ENCODE measurements around the gene XRCC4.

The XRCC4 gene

DNA sequence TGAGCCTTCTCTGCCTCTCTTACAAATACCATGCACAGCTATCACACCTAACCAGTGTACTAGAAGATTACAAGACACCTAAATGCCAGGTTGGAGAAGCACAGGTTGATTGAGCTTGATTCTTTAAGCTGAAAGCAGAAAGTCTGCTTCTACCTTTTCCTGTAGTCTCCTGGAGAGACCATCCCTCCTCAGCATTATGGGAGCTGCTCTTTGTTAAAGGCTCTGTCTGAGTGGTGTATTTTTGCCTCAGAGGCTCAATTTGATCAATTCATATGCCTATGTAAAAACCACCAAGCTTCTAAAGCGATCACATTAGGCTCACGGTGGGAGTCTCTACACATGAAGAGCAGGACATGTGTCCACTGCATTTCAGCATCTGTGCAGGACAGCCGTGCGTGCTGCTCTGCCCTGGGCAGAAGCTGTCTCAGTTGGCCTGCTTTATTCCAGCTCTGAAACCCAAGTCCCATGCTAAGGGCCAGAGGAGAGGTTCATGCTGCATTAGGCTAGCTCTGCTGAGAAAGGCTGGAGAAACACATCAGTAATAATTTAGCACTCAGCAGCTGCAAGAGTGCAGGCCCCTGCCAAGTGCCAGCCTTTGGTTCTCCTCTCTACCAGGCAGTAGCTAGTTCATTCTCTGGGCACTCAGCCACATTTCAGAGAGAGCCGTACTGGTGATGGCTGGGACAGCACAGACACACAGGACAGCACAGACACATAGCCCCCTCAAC is 41.8 kb upstream of the XRCC4 start:
- H3K4me3 ChIP-seq (ENCODE audit: low read depth, low read length): no peak overlapping the region
- no peak for DNase-seq (ENCODE audit: low read depth)
- TF ChIP-seq, protein P1, sequence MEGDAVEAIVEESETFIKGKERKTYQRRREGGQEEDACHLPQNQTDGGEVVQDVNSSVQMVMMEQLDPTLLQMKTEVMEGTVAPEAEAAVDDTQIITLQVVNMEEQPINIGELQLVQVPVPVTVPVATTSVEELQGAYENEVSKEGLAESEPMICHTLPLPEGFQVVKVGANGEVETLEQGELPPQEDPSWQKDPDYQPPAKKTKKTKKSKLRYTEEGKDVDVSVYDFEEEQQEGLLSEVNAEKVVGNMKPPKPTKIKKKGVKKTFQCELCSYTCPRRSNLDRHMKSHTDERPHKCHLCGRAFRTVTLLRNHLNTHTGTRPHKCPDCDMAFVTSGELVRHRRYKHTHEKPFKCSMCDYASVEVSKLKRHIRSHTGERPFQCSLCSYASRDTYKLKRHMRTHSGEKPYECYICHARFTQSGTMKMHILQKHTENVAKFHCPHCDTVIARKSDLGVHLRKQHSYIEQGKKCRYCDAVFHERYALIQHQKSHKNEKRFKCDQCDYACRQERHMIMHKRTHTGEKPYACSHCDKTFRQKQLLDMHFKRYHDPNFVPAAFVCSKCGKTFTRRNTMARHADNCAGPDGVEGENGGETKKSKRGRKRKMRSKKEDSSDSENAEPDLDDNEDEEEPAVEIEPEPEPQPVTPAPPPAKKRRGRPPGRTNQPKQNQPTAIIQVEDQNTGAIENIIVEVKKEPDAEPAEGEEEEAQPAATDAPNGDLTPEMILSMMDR (IDR thresholded peaks at IDR 0.05; ENCODE audit: low read depth, low read length): no peak
- TF ChIP-seq, protein P2, sequence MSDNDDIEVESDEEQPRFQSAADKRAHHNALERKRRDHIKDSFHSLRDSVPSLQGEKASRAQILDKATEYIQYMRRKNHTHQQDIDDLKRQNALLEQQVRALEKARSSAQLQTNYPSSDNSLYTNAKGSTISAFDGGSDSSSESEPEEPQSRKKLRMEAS (IDR thresholded peaks at IDR 0.05; ENCODE audit: low read depth, low read length): no peak
- no peak for TF ChIP-seq POLR2A (IDR thresholded peaks at IDR 0.05; ENCODE audit: extremely low read depth, insufficient read length)
- no peak for TF ChIP-seq MYC (IDR thresholded peaks at IDR 0.05; ENCODE audit: low read depth, low read length)

DNA sequence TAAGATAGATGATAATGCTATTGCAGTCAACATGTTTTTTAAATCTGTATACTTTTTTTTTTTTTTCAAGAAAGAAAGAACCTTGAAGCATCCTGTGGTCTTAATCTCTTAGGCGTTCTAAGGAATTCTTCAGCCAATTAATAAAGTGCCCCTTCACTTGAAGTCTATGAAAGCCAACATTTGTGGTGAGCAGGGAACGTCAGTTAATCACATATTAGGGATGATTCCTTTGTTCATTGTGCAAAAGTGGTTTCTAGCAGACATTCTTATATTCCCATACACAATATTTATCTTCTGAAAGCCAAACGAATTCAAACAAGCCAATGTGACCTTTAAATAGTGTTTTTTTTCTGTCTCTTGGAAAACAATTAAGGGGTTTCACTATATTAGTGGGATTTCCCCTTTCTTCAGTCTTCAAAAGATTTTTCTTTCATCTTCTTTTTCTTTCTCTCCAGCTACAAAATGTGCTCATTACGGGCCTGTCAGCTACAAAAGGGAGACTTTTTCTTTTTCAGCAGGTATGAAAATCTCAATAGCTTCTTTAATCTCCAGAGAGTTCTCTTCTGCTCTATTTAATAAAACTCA is 40.3 kb upstream of the XRCC4 start:
- DNase-seq (ENCODE audit: low read depth): no peak
- no peak overlapping the region for H3K4me3 ChIP-seq (ENCODE audit: low read depth, low read length)
- no peak for TF ChIP-seq MYC (IDR thresholded peaks at IDR 0.05; ENCODE audit: low read depth, low read length)

DNA sequence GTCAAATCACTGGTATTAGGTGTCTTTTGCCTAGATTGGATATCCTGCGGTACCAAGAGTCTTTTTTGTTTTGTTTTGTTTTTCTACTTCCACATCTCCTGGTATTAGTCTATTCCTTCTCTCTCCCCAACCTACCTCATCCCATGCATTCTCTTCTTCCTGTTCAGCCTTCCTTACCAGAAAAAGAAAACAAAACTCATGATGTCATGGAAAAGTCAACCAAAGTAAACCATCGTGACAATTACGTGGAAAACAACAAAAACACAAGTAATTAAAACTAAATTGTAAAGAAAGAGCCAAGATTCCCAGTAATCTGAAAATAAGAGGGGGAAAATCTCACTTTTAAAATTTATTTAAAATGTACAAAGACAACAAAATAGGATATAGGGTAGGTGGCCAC is 38.4 kb upstream of the XRCC4 start:
- TF ChIP-seq, protein P2 (IDR thresholded peaks at IDR 0.05; ENCODE audit: low read depth, low read length): no peak
- TF ChIP-seq, protein P1 (IDR thresholded peaks at IDR 0.05; ENCODE audit: low read depth, low read length): no peak
- no peak for TF ChIP-seq MYC (IDR thresholded peaks at IDR 0.05; ENCODE audit: low read depth, low read length)
- DNase-seq (ENCODE audit: low read depth): no peak
- no peak overlapping the region for H3K4me3 ChIP-seq (ENCODE audit: low read depth, low read length)

DNA sequence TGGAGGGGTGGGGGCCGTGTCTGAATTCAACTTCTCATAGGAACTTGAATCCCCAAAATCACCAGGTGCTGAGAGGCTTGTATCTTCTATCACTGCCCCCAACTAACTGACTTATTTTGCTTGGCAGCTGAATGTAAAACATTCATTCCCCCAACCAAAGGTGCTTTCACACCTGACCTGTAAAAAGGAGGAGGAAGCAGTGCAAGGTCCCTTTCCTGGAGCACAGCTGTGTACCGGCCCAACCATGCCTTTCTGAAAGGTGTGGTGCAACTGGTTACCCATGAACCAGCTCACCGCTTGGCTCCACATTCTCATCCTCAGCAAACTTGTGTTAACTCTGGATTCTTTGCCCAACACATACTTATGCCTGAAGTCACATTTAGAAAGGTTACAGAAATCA is 34.8 kb upstream of the XRCC4 start:
- DNase-seq (ENCODE audit: low read depth): no peak
- H3K4me3 ChIP-seq (ENCODE audit: low read depth, low read length): no peak overlapping the region
- TF ChIP-seq, protein P2 (IDR thresholded peaks at IDR 0.05; ENCODE audit: low read depth, low read length): no peak
- TF ChIP-seq POLR2A (IDR thresholded peaks at IDR 0.05; ENCODE audit: extremely low read depth, insufficient read length) (no peak), MYC (IDR thresholded peaks at IDR 0.05; ENCODE audit: low read depth, low read length) (no peak)
- TF ChIP-seq, protein P1 (IDR thresholded peaks at IDR 0.05; ENCODE audit: low read depth, low read length): no peak

DNA sequence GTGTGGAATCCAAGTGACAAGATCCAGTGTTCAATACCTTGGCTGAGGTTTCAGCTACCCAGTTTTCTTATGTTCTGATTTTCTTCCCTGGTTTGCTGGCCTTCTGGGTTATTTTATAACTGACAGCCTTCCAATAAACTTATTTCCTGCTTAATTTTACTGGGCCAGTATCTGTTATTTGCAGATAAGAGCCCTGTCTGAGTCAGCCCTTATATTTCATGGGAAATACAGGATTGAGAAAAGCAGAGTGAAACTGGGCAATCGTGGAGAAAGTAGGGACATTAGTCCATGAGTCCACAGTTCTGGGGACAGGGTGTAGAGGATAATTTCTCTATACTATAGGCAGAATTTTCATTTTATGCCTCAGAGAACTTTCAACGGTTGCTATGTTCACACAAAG is 32.4 kb upstream of the XRCC4 start:
- no peak for TF ChIP-seq MYC (IDR thresholded peaks at IDR 0.05; ENCODE audit: low read depth, low read length)
- TF ChIP-seq, protein P1 (IDR thresholded peaks at IDR 0.05; ENCODE audit: low read depth, low read length): no peak
- TF ChIP-seq, protein P2 (IDR thresholded peaks at IDR 0.05; ENCODE audit: low read depth, low read length): no peak
- TF ChIP-seq POLR2A (IDR thresholded peaks at IDR 0.05; ENCODE audit: extremely low read depth, insufficient read length): no peak
- H3K4me3 ChIP-seq (ENCODE audit: low read depth, low read length): no peak overlapping the region
- no peak for DNase-seq (ENCODE audit: low read depth)

DNA sequence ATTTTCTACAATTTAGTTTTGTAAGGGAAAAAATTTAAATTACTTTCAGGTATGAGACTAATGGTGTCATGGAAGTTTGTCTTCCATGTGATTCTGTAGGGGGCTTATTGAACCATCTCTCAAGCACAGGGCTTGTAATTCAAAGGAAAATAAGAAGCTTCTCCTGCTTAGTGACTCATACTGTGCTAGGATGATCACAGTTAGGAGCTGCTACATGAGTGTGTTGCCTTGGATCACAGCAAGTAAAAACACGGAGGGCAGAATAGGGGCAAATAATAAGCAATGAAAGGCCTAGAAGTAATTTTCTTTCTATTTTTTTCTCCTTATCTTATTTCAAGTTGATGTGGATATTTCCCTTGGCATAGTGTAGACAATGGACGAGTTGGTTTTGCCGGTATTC is 29.1 kb upstream of the XRCC4 start:
- TF ChIP-seq, protein P1 (IDR thresholded peaks at IDR 0.05; ENCODE audit: low read depth, low read length): no peak
- TF ChIP-seq MYC (IDR thresholded peaks at IDR 0.05; ENCODE audit: low read depth, low read length) (no peak), POLR2A (IDR thresholded peaks at IDR 0.05; ENCODE audit: extremely low read depth, insufficient read length) (no peak)
- TF ChIP-seq, protein P2 (IDR thresholded peaks at IDR 0.05; ENCODE audit: low read depth, low read length): no peak
- DNase-seq (ENCODE audit: low read depth): no peak
- no peak overlapping the region for H3K4me3 ChIP-seq (ENCODE audit: low read depth, low read length)

Measured in NB4 (cell line).